Endometrial microvascular endothelial cells (primary cell): Measurements from ENCODE around the gene MRPL36. TPM values are rescaled to one million over a fixed set of nuclear protein-coding genes. Genes with fewer than 3 reads are reported as not detected.

Experiments
- total RNA-seq: library from RNA; depleted of rRNA; stranded (reverse); fragments of >200 nt; gene quantifications from one replicate; pipeline ENCODE4 v1.2.3, GENCODE V29; 2015; ENCODE audit errors: inconsistent ontology term

Gene MRPL36
- total RNA-seq, 1 donor from 2014 or later: 34.7 TPM

Other genes starting within 250 kb of the MRPL36 start
- gene NDUFS6, start 1.6 kb upstream of the MRPL36 start, total RNA-seq: 40.0 TPM
- not detected for gene IRX4, start 83.1 kb upstream of the MRPL36 start, total RNA-seq